Esophagus muscularis mucosa (tissue), 3 donors: ENCODE measurements around the gene ZNF17.

Experiments
- POLR2A ChIP-seq: fragments of 450-650 bp; IDR thresholded peaks from one replicate; pipeline ENCODE4 v1.6.1; 2017; ENCODE audit warnings: antibody characterized with exemption, moderate library complexity, mild to moderate bottlenecking, low read depth
- TF ChIP-seq, protein P1 (sequence below), 3 experiments: fragments of 200-600 bp in 2 of 3; fragments of 450-650 bp in 1 of 3; sonication (generic) in 2 of 3; IDR thresholded peaks; one replicate each; pipeline ENCODE4 v1.5.1; 2017 to 2019; ENCODE audit warnings: antibody characterized with exemption in 3 of 3, mild to moderate bottlenecking in 2 of 3, moderate library complexity in 1 of 3

DNA sequence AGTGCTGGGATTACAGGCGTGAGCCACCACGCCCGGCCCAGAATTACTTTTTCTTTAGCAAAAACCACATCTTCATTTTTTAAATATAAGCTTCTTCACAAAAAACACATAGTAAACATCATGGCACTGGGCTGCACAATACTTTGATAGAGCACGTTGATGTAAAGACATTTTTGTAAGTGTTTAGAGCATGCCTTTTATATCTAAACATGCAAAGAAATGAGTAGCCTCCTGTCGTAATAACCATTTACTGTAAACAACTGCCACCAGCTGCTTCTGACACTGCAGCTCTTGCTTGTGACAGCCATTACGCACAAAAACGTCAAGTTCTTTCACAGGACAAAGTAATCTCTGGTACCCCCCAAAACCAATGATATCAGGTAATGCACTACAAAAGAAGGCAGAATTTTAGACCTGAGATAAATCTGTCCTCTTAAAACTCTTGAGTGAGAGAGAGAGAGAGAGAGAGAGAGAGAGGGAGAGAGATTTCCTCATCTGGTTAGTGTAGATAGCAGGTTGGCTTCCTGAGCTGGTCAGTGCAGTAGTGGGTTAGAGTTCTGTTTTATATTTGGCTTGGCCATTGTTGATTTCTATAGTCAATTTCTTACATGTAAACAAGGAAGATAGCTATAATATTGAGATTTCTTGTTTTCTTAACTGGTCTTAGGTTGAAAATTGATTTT lies 28.0 kb upstream of the ZNF17 start:
- TF ChIP-seq POLR2A = no peak
- TF ChIP-seq, protein P1, sequence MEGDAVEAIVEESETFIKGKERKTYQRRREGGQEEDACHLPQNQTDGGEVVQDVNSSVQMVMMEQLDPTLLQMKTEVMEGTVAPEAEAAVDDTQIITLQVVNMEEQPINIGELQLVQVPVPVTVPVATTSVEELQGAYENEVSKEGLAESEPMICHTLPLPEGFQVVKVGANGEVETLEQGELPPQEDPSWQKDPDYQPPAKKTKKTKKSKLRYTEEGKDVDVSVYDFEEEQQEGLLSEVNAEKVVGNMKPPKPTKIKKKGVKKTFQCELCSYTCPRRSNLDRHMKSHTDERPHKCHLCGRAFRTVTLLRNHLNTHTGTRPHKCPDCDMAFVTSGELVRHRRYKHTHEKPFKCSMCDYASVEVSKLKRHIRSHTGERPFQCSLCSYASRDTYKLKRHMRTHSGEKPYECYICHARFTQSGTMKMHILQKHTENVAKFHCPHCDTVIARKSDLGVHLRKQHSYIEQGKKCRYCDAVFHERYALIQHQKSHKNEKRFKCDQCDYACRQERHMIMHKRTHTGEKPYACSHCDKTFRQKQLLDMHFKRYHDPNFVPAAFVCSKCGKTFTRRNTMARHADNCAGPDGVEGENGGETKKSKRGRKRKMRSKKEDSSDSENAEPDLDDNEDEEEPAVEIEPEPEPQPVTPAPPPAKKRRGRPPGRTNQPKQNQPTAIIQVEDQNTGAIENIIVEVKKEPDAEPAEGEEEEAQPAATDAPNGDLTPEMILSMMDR (IDR thresholded peaks at IDR 0.05) = no peak
